Body of pancreas (tissue), 4 donors: ENCODE data around the gene WDR27.

Experiments
- CTCF ChIP-seq, 7 experiments: fragments of 450-650 bp in 4 of 7; fragments of 200-600 bp in 3 of 7; sonication (generic) in 3 of 7; IDR thresholded peaks; one replicate each; pipeline ENCODE4 v1.5.1; 2016 to 2019; ENCODE audit warnings: antibody characterized with exemption in 7 of 7
- POLR2A ChIP-seq, 3 donors: fragments of 450-650 bp; IDR thresholded peaks; one replicate each; pipeline ENCODE4 v1.6.1; 2016; ENCODE audit warnings: antibody characterized with exemption in 3 of 3, mild to moderate bottlenecking in 2 of 3

- TF ChIP-seq CTCF (IDR thresholded peaks at IDR 0.05): no peak
- TF ChIP-seq POLR2A (IDR thresholded peaks at IDR 0.05): no peak
Observed at GRCh38 chr6:169501128-169501527, 200.7 kb downstream of the WDR27 start.
